NCI-H345 treated with DMSO at 0.1 percent for 48 hours (cell line): Measurements from ENCODE around the gene TWF2.

Source experiments
- DNase-seq: peaks from one replicate; lab custom pipeline; 2025; ENCODE audit not compliant: unreplicated experiment; lab: John Stamatoyannopoulos, UW

The TWF2 gene

GRCh38 chr3:52184690-52185089 is 54.3 kb downstream of the TWF2 start:
- DNase-seq = no peak

- no peak for DNase-seq
Observed at GRCh38 chr3:52183786-52184445, 55.0 kb downstream of the TWF2 start.

GRCh38 chr3:52182691-52183090 is 56.3 kb downstream of the TWF2 start:
- DNase-seq = no peak

GRCh38 chr3:52182196-52182595 is 56.8 kb downstream of the TWF2 start:
- DNase-seq = no peak

- DNase-seq = no peak
Observed at GRCh38 chr3:52181543-52181942, 57.4 kb downstream of the TWF2 start.
